GM18519 (cell line): ENCODE measurements around the gene RIMS4.

ENCODE experiments used
- ATAC-seq: cut with Tn5 transposase; IDR thresholded peaks from one replicate; pipeline ENCODE4 v1.9.1; 2021; ENCODE audit warnings: mild to moderate bottlenecking, moderate library complexity; ENCODE audit not compliant: unreplicated experiment, low FRiP score

Gene RIMS4

DNA sequence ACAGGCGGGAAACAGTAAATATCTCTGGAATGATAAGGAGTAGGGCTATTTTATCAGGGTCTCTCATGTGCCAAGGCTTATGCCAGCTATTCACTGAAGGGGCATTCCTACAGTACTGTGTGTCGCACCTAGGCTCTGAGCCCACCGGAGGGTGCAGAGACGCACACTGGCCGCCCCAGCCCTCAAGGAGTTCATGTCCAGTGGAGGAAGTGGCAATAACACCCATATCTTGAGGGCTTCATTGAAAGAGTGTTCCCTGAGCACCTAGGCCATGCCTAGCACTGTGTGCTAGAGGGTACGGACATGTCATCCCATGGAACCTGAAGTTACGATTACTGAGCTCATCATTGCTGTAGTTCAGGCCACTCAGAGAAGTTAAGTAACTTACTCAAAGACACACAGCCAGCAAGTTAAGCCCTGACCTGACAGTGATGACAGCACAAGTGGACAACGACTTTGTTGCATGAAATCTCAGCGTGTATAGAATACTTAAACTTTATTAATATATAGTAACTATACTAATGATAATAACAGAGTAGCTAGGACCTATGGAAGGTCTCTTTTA, 86.5 kb downstream of the RIMS4 start:
- no peak for ATAC-seq

- no peak for ATAC-seq
Measured at GRCh38 chr20:44723391-44723790, 87.0 kb downstream of the RIMS4 start.

DNA sequence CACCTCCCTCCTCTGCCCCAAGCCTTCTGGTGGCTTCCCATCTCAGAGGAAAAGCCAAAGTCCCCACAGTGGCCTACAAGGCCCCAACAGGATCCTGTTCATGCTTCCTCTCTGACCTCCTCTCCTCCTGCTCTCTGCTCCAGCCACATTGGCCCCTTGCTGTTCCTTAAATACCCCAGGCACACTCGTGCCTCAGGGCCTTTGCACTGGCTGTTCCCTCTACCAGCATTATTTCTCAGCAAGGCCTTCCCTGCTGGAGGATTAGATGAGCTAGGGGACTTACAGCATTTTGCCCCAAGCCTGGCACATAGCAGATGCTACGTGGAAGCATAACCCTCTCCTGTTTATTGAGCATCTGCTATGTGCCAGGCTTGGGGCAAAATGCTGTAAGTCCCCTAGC, 87.4 kb downstream of the RIMS4 start:
- ATAC-seq, result no peak

DNA sequence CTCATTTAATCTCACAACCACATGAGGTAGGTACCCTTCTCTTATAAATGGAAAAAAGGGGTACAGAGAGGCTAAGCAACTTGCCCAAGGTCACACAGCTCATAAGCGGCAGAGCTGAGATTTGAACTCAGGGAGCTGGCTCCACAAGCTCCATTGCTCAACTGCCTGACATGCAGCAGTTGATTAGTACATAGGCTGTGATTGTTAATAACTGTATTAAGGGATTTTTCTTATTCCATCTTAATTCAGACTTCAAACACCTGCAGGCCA, 88.6 kb downstream of the RIMS4 start:
- ATAC-seq, result no peak

- no peak for ATAC-seq
Measured at GRCh38 chr20:44720997-44721784, 89.2 kb downstream of the RIMS4 start.

GRCh38 chr20:44720621-44720996, 89.7 kb downstream of the RIMS4 start:
- no peak for ATAC-seq

DNA sequence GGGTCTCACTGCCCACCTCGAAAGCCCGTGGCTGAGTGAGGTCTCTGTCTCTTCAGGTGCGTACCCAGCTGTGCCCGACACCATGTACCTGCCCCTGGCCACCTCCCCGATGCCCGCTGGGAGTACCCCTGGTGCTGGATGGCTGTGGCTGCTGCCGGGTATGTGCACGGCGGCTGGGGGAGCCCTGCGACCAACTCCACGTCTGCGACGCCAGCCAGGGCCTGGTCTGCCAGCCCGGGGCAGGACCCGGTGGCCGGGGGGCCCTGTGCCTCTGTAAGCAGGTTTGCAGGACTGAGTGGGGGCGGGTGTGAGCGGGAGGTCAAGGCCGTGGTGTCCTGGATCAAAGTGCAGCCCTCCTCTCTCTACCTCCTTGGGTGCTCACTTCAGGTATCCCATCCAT, 90.5 kb downstream of the RIMS4 start:
- no peak for ATAC-seq

DNA sequence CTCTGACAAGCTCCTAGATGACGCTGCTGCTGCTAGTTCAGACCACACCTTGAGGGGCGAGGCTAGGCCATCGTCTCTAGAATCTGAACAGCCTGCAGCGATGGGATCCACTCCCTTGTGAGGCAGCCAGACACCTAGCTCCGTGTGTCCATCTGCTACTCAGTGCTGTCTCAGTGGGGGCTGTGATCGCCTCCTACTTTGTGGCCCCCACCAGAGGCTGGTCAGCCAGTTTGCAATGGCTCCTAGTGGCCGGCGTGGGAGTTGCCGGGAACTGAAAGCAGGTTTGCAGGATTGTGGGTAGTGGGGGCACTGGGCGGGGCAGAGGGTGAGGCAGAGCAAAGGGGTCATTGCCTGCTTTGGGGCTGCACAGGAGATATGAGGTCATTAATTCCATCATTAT, 92.4 kb downstream of the RIMS4 start:
- ATAC-seq, result no peak

DNA sequence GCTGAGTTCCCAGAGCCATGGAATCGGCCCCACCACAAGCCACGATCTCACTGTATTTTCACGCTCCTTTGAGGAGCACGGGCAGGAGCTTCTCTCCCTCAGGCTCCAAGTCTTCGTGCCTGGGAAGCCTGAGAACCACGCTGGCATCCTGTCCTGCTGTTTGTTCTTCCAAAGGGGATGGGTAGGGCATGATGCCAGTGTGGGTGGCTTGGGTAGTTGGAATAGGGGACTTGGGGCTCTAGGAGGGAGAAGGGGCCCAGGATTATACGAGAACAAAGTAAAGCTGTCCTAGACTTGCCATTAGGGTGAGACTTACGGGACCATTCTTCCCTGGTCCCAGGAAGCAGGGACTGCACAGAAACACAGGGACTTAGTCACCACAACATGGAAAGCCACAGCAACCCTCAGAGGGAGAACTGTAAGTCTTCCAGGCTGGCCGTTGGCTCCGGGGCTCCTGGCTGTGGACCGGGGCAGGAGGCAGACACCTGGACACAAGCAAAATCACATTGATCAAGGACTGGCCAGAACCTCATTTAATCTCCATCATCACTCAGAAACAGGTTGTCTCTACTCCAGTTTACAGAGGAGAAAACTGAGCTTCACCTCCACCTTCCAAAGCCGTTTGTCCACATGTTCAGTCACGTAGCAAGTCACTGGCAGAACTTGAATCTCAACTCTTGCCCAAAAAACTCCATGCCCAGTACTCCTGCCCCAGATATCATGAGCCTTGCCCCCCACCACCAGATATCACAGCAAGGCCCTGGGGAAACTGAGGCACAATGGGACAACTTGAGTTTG, 93.8 kb downstream of the RIMS4 start:
- no peak for ATAC-seq

GRCh38 chr20:44715499-44716308, 94.6 kb downstream of the RIMS4 start:
- no peak for ATAC-seq

DNA sequence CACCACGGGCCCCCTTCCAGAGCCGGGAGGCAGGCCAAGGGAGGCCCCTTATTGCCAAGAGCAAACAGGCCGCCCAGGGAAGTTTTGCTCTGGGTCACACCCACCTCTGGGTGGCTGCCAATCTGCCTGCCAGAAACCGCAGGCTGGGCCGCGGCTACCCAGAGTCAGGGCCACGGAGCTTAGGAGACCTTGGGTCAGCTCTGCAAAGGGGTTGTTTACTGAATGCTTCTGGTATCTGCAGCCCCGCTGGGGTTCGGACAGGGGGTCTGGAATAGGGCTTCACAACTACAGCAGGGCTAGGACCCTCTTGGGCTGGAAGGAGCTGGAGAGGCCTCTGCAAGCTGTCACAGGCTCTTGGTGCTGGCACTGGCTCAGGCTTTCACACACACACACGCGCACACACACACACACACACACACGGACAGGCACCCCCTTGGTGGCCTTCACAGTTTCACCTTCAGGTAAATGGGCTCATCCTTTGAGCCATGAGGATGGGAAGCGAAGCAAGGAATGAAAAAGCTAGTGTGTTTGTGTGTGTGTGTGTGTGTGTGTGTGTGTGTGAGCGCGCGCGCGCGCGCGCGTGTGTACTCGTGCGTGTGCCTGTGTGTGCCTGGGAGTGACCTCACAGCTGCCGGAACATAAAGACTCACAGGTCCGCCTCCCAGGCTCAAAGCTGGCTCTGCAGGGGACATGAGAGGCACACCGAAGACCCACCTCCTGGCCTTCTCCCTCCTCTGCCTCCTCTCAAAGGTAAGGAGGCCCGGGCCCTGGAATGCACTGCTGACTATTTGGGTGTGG, 95.4 kb downstream of the RIMS4 start, which contains the start of gene CCN5:
Gene CCN5 (plus strand): TSS at position 669 of the 798 bp plus-strand sequence. CDS start 22 bp downstream, at position 691.
- ATAC-seq, result no peak

GRCh38 chr20:44714102-44714700, 96.1 kb downstream of the RIMS4 start:
- no peak for ATAC-seq

GRCh38 chr20:44711237-44711636, 99.1 kb downstream of the RIMS4 start:
- no peak for ATAC-seq

- no peak for ATAC-seq
Measured at GRCh38 chr20:44709797-44710196, 100.5 kb downstream of the RIMS4 start.

DNA sequence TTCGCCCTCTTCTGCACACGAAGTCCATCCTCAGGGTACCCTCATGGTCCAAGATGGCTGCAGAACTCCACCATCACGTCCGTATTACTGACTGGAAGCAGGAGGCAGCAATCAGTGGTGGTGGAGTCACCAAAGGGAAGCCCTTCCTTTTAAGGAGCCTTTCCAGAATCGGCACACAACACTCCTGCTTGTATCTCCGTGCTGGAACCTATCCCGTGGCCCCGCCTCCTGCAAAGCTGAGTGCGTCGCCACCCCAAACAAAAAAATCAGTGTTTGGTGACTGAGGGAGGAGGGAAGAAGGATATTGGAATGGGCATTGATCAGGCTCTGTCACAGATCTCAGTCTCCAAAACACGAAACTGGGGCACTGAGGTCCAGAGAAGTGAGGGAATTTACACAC, 101.0 kb downstream of the RIMS4 start:
- no peak for ATAC-seq

DNA sequence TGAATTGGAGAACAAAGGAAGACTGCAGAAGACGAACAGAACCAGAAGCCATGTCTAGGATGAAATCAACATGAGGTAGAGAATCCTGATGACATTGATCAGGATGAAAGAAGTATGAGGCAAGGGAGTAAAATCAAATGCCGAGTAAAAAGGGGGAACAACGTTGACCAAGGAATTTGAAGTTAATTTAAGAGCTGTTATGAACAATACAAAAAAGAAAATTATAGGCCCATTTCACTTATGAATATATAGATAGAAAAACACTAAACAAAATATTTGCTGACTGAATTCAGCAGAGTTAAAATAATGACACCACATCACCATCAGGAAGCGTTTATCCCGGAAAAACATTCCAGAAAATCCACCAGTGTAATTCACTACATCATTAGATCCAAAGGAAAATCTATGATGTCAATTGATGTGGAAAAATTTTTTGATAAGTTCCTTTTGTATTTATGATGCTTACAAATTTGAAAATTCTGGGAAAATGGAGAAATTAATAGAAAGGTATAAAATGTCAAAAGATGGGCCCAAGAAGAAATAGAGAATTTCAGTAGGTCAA, 103.2 kb downstream of the RIMS4 start:
- no peak for ATAC-seq

GRCh38 chr20:44706301-44707017, 103.9 kb downstream of the RIMS4 start:
- ATAC-seq, result no peak

- ATAC-seq, result no peak
Measured at GRCh38 chr20:44705364-44706094, 104.8 kb downstream of the RIMS4 start.
